Stimulated activated CD8-positive, alpha-beta memory T cell treated with anti-CD3 and anti-CD28 coated beads, Interleukin-15, amount 100 ng/mL, for 1 hour (primary cell): ENCODE results near the gene CFAP61.
"Not testable (repeated sequence)": the region's sequence is repeated elsewhere in the genome, so short reads cannot be mapped to it uniquely, and the experiment has no call there.

ENCODE experiments used
- DNase-seq: peaks from one replicate; pipeline ENCODE4 v3.0.0-alpha.2; 2020; ENCODE audit warnings: low read depth

CFAP61 gene

GRCh38 chr20:20211274-20211987 lies 159.1 kb downstream of the CFAP61 start:
- DNase-seq = no peak

GRCh38 chr20:20211988-20212518 lies 159.7 kb downstream of the CFAP61 start:
- DNase-seq = no peak

- no peak for DNase-seq
These were observed 160.4 kb downstream of the CFAP61 start for GRCh38 chr20:20212675-20213096.

GRCh38 chr20:20213526-20214121 lies 161.3 kb downstream of the CFAP61 start:
- DNase-seq = no peak

GRCh38 chr20:20214757-20215275 lies 162.5 kb downstream of the CFAP61 start:
- DNase-seq = no peak

GRCh38 chr20:20215976-20216727 lies 163.8 kb downstream of the CFAP61 start:
- no peak for DNase-seq

GRCh38 chr20:20216941-20217340 lies 164.6 kb downstream of the CFAP61 start:
- no peak for DNase-seq

- DNase-seq = no peak
These were observed 165.3 kb downstream of the CFAP61 start for GRCh38 chr20:20217621-20218020.

- DNase-seq = not testable (repeated sequence)
These were observed 165.8 kb downstream of the CFAP61 start for GRCh38 chr20:20218106-20218505.

- no peak for DNase-seq
These were observed 166.7 kb downstream of the CFAP61 start for GRCh38 chr20:20219016-20219415.

- no peak for DNase-seq
These were observed 167.8 kb downstream of the CFAP61 start for GRCh38 chr20:20220134-20220533.

- no peak for DNase-seq
These were observed 171.6 kb downstream of the CFAP61 start for GRCh38 chr20:20223981-20224380.

- no peak for DNase-seq
These were observed 172.5 kb downstream of the CFAP61 start for GRCh38 chr20:20224806-20225205.

GRCh38 chr20:20225325-20226043 lies 173.2 kb downstream of the CFAP61 start:
- no peak for DNase-seq

GRCh38 chr20:20226554-20226953 lies 174.2 kb downstream of the CFAP61 start:
- DNase-seq = no peak

- DNase-seq = no peak
These were observed 174.8 kb downstream of the CFAP61 start for GRCh38 chr20:20227013-20227571.

GRCh38 chr20:20228351-20228750 lies 176.0 kb downstream of the CFAP61 start:
- DNase-seq = no peak

GRCh38 chr20:20229595-20229994 lies 177.3 kb downstream of the CFAP61 start:
- no peak for DNase-seq

GRCh38 chr20:20230741-20231140 lies 178.4 kb downstream of the CFAP61 start:
- DNase-seq = no peak

GRCh38 chr20:20231528-20232298 lies 179.4 kb downstream of the CFAP61 start:
- no peak for DNase-seq

GRCh38 chr20:20233041-20233514 lies 180.7 kb downstream of the CFAP61 start:
- no peak for DNase-seq
